ENCODE data around the gene NRM.
A peak's percentile ranks its signal among the peaks of the same experiment; 100 is the strongest.
"Not testable (repeated sequence)": the region's sequence is repeated elsewhere in the genome, so short reads cannot be mapped to it uniquely, and the experiment has no call there.

The NRM gene

GRCh38 chr6:30690403-30691207, at the start of gene NRM:
TSS of gene NRM (minus strand) at chr6:30690984. CDS start at chr6:30690974, 10 bp downstream.
- DNase-seq: peak; percentile 66

GRCh38 chr6:30740540-30740870, 49.7 kb upstream of the NRM start:
- no peak for DNase-seq

- no peak for DNase-seq
Measured at GRCh38 chr6:30738532-30738931, 47.7 kb upstream of the NRM start.

DNA sequence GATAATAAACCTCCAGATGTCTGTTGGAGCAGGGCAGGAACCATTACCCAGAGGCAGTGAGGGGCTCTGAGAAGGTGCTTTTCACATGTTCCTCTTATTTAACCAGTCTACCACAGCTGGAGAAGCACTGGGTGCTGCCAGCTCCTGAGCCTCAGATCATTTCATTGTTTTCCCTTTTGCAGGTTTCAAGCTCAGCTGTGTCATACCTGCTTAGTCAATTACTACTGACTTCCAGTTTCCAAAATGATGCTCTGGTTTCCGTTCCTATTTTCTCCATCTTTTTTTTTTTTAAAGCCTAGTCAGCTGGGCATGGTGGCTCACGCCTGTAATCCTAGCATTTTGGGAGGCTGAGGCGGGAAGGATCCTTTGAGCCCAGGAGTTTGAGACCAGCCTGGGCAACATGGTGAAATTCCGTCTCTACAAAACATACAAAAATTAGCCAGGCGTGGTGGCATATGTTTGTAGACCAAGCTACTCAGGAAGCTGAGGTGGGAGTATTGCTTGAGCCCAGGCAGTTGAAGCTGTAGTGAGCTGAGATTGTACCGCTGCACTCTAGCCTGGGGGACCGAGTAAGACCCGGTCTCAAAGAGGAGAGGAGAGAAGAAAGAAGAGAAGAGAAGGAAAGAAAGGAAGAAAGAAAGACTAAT, 45.0 kb upstream of the NRM start:
- no peak for DNase-seq

DNA sequence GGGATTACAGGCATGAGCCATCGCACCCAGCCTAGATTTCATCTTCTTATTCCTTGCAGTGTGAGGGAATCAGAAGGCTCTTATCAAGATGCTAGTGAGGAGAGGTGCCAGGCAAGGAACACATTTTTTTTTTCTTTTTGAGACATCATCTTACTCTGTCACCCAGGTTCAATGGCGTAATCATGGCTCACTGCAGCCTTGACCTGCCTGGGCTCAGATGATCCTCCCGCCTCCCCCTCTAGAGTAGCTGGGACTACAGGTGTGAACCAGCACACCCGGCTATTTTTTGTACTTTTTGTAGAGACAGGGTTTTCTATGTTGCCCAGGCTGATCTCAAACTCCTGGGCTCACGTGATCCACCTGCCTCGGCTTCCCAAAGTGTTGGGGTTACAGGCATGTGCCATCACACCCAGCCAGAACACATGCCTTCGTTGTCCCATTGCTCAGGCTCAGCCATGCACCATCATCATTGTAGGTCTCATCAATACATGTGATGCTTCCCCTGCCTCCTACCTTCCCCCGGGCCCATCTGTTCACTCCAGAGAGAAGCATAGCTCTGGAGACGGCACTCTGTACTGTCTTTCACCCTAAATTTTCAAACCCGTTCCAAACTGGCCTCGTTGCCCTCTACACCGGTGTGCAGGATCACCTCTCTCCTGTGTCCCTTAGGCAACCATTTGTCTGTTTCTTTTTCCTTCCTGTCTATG, 41.6 kb upstream of the NRM start:
- no peak for DNase-seq

GRCh38 chr6:30730601-30731435, 40.0 kb upstream of the NRM start:
- peak; percentile 88 for DNase-seq

GRCh38 chr6:30727920-30728553, 37.3 kb upstream of the NRM start:
- no peak for DNase-seq

- DNase-seq: no peak
Measured at GRCh38 chr6:30726506-30727413, 36.0 kb upstream of the NRM start.

- DNase-seq: no peak
Measured at GRCh38 chr6:30725713-30726505, 35.1 kb upstream of the NRM start.

GRCh38 chr6:30724906-30725667, 34.3 kb upstream of the NRM start:
- DNase-seq: no peak

DNA sequence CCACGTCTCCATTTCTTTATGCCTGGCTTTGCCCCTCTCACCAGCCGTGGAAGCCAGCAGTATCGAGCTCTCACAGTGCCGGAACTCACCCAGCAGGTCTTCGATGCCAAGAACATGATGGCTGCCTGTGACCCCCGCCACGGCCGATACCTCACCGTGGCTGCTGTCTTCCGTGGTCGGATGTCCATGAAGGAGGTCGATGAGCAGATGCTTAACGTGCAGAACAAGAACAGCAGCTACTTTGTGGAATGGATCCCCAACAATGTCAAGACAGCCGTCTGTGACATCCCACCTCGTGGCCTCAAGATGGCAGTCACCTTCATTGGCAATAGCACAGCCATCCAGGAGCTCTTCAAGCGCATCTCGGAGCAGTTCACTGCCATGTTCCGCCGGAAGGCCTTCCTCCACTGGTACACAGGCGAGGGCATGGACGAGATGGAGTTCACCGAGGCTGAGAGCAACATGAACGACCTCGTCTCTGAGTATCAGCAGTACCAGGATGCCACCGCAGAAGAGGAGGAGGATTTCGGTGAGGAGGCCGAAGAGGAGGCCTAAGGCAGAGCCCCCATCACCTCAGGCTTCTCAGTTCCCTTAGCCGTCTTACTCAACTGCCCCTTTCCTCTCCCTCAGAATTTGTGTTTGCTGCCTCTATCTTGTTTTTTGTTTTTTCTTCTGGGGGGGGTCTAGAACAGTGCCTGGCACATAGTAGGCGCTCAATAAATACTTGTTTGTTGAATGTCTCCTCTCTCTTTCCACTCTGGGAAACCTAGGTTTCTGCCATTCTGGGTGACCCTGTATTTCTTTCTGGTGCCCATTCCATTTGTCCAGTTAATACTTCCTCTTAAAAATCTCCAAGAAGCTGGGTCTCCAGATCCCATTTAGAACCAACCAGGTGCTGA, 33.3 kb upstream of the NRM start:
- not testable (repeated sequence) for DNase-seq

DNA sequence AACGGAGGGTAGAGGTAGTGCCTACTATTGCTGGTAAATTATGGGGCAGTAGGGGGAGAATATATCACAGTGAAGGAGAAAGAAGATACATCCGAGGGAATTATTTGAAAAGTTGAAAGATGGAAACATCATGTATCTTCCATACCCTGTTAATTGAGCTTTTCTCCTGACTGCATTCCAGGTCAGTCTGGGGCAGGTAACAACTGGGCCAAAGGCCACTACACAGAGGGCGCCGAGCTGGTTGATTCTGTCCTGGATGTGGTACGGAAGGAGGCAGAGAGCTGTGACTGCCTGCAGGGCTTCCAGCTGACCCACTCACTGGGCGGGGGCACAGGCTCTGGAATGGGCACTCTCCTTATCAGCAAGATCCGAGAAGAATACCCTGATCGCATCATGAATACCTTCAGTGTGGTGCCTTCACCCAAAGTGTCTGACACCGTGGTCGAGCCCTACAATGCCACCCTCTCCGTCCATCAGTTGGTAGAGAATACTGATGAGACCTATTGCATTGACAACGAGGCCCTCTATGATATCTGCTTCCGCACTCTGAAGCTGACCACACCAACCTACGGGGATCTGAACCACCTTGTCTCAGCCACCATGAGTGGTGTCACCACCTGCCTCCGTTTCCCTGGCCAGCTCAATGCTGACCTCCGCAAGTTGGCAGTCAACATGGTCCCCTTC, 32.5 kb upstream of the NRM start:
- not testable (repeated sequence) for DNase-seq

GRCh38 chr6:30722280-30723112, 31.7 kb upstream of the NRM start:
- peak; percentile 88 for DNase-seq

GRCh38 chr6:30722025-30722279, 31.2 kb upstream of the NRM start:
- not testable (repeated sequence) for DNase-seq

DNA sequence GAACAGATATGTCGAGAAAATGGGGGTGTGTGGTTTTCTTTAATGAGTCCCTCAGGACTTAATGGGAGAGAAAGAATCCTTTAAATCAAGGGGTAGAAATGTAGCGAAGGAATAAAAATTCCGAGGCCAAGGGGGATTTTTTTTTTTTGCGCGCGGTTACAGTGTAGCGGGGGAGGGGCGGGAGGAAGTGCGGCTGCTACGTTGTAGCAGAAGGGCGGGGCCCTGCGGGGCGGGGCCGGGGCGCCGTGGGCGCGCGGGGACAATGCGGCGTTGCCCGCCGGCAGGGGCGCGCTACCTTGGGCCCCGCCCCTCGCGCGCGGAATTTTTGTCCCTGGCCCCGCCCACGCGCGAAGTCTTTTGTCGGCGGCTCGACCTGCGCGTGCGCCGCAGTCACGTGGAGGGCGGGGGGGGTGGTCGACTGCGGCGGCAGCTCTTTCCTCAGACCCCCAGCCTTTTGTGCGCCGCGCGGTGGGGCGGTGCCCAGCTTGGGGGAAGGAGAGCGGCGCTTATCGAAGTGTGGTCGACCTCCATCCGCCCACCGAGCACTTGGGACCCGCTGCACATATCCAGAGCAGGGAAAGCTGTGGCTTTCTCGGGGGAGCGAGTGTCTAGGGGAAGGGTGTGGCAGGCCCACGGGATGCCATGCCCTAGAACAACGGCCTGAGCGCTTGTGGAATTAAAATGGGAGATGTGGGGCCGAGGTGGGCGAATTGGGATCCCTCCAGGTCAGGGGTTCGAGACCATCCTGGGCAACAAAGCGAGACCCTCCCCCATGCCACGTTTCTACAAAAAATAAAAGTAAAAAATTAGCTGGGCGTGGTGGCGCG, 30.6 kb upstream of the NRM start:
- peak; percentile 95 for DNase-seq

DNA sequence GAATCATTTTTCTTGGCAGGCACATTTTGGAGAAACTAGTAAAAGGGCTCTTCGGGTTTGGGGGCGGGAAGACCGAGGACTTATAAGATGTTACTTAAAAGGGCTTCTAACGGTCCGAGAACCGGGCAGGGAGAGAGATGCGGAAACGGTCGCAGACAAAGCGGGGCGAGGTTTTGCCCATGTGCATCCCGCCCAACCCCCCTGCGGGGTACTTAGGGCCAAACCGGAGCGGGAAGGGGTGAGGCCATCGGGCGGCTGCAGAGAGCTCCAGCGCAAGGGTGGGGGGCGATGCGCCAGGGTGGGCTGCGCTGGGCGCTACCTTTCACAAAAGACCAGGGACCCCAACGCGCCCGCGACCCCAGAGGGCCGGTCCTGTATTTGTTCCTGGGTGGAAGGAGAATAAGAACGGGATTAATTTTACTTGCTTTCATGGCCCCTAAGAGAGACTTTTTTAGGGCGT, 30.0 kb upstream of the NRM start:
- DNase-seq: peak; percentile 58

All from CD4-positive, alpha-beta T cell treated with Interleukin-17A for 1 hour (primary cell).